Endometrial microvascular endothelial cells (primary cell): Measurements from ENCODE around the gene DPH3. TPM values are rescaled to one million over a fixed set of nuclear protein-coding genes. Genes with fewer than 3 reads are reported as not detected.

ENCODE experiments used
- in situ Hi-C: cut with HindIII; loops from 2 replicates; pipeline ENCODE4 v1.10.0; 2017; ENCODE audit warnings: low sequenced_read_pairs, low pct_unique_long_range_greater_than_20kb; ENCODE audit errors: inconsistent ontology term
- total RNA-seq: library from RNA; depleted of rRNA; stranded (reverse); fragments of >200 nt; gene quantifications from one replicate; pipeline ENCODE4 v1.2.3, GENCODE V29; 2015; ENCODE audit errors: inconsistent ontology term

The DPH3 gene
- total RNA-seq, 1 donor from 2014 or later = 23.2 TPM

GRCh38 chr3:16242177-16242576, 22.6 kb downstream of the DPH3 start:
- in situ Hi-C loops = no loop called here

DNA sequence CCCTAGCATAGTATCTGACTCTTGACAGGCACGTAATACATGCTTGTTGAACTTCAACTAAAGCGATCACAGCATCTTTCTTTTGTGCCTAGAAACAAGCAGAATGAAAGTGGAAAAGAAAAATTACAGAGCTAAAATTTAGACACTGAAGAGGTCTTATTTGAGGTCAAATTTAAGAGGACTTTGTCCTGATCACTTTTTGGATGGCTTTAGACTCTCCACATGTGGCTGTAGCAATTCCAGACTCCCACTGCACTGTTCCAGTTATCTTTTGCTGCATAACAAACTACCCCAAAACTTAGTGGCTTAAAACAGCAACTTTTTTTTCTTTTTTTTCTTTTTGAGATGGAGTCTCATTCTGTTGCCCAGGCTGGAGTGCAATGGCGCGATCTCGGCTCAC, 23.5 kb downstream of the DPH3 start:
- in situ Hi-C loops = no loop called here

DNA sequence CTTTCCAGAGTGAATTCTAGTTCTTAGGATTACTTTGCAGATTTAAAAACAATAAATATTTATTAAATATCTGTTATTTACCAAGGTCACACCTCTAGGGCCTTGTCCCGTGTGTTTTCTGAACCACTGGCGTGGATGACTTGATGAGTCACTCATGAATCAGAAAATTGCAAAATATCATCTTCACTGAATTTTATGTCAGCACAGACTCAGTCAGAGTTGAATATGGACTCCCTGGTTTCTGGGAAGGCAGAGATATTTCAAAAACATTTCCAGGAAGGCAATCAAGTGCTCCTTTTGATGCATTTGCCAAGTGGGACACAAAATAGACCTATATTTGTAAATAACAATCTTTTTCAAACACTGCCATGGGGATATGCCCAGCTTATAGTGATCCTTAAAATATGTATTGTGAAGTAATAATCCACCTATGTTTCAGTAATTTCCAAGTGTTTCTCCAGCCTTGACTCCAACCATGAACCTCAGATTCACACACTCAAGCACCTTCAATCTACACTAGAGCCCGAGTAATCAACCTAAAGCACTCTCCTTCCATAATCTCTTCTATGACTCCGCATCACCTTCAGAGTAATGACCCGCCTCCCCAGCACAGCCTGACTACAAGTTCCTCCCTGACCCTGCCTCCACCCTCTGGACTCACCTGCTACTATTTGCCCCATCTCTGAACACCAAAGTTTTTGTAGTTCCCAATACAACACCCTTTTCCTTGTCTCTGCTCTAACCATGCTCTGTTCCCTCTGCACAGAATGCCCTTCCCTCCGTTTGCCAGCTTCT, 24.3 kb downstream of the DPH3 start:
- in situ Hi-C loops = no loop called here

- in situ Hi-C loops = no loop called here
These were observed 25.0 kb downstream of the DPH3 start for GRCh38 chr3:16239780-16240179.

DNA sequence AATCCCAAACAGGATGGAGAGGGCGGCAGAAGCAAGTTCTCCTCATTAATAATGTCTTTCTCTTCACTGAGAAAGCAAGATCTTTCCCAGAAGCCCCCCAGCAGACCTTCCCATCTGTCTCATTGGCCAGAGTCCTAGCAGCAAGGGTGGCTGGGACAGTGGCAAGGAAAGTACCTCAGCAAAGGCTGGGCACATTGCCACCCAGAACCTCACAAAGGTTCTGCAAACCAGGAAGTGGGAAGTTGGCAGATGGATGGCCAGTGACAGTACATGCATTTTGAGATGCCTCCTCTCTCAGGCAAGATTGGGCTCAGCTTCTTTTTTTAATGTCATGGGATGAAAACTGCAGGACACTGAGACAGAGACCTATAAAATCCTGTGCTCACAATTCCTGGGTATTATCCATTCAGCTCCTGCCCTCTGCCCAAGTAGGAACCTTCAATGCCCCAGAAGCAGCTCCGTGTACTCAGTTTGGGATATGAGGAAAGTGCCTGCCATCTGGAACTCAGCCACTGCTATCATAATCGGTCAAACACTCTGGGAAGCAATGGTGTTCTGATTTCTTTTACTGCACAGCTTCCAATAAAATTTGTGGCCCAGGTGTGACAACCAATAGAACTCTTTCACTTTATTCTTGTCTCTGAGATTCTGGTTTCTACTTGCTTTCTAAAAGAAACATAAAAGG, 25.5 kb downstream of the DPH3 start:
- in situ Hi-C loops = no loop called here

GRCh38 chr3:16236856-16237393, 27.8 kb downstream of the DPH3 start:
- in situ Hi-C loops = no loop called here

DNA sequence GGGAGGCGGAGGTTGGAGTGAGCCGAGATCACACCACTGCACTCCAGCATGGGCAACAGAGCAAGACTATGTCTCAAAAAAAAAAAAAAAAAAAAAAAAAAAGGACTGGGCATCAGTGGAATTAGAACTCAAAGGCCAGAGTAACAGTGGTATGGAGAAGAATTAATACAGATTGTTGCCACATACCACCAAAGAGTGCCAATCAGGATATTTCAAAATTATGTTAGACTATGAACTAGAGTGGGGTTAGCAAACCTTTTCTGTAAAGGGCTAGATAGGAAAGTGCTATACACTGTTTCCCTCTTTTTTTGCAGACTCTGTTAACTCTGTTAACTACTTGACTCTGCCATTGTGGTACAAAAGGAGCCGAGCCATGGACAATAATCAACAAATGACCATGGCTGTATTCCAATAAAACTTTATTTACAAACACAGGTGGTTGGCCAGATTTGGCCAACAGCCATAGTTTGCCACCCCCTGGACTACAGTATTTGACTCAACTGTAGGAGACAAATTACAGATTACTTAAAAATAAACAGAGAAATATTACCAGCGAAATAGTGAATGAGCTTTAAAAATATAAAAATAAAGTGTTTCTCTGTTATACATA, 28.6 kb downstream of the DPH3 start:
- in situ Hi-C loops = no loop called here

DNA sequence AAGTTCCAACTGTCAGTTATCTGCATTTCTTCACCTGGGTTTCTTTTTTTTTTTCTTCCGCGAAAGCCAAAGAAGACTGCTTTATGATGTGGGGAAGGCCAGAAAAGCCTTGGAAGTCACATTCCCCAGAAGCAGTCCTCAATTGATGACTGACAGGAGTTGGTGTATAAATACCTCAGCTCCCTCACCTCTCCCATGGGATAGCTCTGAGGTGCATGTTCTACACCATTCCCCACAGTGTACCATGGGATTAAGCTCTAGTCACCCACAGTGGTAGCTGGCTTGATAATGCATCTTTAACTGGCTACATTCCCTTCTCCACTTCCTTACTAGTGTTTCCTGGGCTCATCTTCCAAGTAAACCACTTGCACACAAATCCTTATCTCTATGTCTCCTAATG, 30.5 kb downstream of the DPH3 start:
- in situ Hi-C loops = no loop called here

DNA sequence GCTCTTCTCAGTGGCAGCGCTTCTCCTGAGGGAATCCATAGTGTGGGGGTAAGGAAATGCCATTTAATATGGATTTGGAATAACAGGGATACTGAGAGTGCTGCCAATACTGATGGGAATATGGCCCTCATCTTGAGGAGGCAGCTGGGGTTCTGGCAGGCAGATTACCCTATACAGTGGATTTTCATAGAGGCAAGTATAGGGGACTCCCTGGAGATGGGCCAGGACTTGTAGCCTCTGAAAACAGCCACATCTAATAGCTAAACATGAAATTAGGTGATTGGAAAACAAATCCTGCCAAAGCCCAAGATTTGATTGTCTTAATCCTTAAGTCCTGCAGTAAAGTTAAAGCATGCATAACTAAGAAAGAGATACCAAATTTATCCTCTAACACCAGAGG, 30.9 kb downstream of the DPH3 start:
- in situ Hi-C loops = no loop called here

DNA sequence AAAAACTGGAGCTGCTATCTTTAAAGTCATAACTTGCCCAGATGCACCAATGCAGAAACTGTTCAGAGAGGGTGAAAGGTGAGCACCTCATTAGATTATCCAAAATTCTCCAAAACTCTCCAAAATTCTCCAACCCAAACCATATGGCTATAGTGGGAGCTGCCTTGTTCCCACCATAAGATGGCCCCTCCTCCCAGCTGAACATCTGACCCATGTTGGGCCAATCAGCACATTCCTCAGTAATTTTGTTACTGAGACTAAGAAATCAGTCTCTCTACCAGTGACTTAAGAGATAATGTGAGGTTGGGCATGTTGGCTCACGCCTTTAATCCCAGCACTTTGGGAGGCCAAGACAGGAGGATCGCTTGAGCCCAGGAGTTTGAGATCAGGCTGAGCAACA, 32.8 kb downstream of the DPH3 start:
- in situ Hi-C loops = no loop called here

GRCh38 chr3:16229681-16230080, 35.1 kb downstream of the DPH3 start:
- in situ Hi-C loops = no loop called here

GRCh38 chr3:16227566-16227965, 37.2 kb downstream of the DPH3 start:
- in situ Hi-C loops = no loop called here

GRCh38 chr3:16224325-16224724, 40.4 kb downstream of the DPH3 start:
- in situ Hi-C loops = no loop called here

DNA sequence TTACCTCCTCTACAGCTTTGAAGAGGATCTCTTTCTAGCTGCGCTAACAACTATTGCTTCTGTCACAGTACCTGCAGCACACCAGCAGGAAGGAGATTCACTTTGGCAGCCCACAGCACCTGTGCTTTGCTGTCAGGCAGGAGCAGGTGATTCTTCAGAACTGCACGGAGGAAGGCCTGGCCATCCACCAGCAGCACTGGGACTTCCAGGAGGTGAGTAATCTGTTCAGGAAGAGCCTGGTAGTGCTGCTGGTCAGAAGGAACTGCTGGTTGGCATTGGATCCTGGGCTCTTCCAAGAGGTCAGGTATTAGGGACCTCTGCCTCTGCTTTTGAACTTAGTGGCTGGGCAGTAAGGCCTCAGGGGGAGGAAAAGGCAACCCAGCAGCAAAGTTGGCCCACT, 42.2 kb downstream of the DPH3 start:
- in situ Hi-C loops = no loop called here

DNA sequence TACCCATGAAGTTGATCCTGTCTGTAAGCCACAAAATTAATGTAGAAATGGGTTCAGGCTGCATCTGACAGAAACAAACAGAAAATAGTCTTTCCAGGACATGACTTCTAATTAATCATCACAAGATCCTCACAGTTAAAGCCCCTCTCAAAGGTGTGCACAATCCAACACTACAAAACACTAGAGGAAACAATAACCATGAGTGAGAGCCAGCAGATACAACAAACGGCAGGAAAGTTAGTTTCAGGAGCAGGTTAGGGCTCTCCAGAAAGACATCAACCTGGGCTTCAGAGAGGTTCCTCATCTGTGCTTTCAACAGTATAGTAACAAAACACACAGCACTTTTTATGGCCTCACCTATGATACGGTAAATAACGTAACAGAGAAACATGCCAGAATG, 42.8 kb downstream of the DPH3 start:
- in situ Hi-C loops = no loop called here

- in situ Hi-C loops = no loop called here
These were observed 45.0 kb downstream of the DPH3 start for GRCh38 chr3:16219777-16220176.

DNA sequence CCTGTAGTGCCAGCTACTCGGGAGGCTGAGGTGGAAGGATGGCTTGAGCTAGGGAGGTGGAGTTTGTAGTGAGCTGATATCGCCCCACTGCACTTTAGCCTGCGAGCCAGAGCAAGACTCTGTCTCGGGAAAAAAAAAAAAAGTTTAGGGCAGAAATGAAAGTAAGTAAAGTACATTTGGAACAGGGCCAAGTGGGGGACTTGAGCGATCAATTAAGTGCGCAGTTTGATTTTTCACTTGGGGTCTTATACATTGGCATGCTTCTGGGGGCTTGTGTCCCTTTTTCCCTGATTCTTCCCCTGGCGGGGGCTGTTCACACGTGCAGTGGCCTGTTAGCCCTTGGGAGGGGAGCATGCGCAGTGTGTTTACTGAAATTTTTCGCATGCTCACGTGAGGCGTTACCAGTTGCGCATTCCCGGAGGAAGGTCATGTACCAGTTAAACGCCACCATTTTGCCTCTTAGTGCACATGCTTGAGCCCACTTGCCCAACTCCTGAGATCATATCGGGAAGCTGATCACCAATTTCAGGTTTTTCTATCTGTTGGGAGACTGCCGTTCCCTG, 48.3 kb downstream of the DPH3 start:
- in situ Hi-C loops = no loop called here

DNA sequence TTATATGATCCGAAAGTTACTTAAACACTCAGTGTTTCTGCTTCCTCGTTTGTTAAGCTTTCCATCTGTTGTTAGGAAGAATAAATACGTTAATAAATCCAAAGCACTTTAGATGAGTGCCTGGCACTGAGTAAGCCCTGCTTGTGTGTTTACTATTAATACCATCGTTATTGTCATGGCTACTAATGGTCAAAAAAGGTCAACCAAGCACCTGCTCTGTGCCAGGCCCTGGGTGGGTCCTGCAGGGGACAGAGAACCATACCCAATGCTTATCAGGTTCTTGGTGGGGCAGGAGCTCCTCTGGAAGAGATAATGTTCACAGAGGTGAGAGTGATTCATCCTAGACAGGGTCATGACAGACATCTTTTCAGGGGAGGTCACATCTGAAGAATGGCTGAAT, 50.4 kb downstream of the DPH3 start:
- in situ Hi-C loops = no loop called here

DNA sequence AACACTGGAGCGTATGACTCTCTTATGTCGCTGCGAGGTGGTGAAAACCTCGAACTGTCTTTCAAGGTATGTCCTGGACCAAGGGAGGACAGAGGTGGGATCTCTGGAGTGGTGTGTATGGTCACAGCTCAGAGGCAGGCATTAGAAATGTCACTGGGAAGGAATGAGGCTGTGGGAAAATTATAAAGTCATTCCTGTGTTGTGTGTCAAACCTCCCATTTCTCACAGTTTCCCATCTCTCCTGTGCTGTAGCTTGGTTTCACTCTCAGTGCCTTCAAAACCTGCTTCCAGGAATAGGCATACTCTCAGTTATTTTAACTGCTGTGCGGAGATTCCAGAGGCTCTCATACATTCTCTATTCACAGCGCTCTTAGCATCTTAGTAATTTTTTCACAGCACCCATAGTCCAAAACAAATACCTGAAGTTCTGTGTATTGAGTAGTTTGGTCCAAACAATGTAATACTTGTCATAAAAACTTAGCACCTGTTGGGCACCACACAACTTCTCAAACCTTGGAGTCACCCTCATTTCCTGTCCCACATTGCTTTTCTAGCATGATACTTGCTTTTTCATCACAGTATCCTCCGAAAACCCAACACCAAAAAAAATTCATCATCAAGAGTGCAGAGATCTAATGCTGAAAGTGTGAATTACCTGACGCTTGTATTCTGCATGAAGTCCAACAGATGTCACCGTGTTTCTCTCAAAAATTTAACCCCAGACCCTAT, 53.4 kb downstream of the DPH3 start:
- in situ Hi-C loops = no loop called here
